ENCODE data around the gene ARL15.

DNA sequence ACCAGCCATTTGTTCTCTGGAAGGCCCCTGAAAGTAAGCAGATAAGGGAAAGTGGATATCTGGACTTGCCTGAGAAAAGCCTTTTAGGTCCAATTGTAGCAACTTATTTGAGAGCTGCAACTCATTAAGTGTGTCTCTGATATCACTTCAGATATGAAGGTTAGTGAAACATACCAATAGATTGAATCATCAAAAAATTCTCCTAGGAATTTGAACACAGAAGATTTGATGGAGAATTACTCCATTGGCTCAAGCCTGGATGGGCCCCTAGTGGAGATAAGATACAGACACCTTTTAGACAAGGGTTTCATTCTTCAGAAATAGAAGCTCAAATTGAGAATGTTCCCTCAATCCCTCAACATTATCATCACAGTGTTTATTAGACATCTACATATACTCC lies 393.3 kb downstream of the ARL15 start:
- TF ChIP-seq, protein P1, sequence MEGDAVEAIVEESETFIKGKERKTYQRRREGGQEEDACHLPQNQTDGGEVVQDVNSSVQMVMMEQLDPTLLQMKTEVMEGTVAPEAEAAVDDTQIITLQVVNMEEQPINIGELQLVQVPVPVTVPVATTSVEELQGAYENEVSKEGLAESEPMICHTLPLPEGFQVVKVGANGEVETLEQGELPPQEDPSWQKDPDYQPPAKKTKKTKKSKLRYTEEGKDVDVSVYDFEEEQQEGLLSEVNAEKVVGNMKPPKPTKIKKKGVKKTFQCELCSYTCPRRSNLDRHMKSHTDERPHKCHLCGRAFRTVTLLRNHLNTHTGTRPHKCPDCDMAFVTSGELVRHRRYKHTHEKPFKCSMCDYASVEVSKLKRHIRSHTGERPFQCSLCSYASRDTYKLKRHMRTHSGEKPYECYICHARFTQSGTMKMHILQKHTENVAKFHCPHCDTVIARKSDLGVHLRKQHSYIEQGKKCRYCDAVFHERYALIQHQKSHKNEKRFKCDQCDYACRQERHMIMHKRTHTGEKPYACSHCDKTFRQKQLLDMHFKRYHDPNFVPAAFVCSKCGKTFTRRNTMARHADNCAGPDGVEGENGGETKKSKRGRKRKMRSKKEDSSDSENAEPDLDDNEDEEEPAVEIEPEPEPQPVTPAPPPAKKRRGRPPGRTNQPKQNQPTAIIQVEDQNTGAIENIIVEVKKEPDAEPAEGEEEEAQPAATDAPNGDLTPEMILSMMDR (IDR thresholded peaks at IDR 0.05), result no peak
- TF ChIP-seq EZH2 (IDR thresholded peaks at IDR 0.05; ENCODE audit: borderline replicate concordance, insufficient read depth, low read depth, low read length, poor library complexity, severe bottlenecking), result no peak

Data from B cell (primary cell).